CD4-positive, alpha-beta T cell treated with Interleukin-15 for 1 hour (primary cell): ENCODE data around the gene HOXB7.
A peak's percentile ranks its signal among the peaks of the same experiment; 100 is the strongest.

ENCODE experiments used
- DNase-seq: peaks from one replicate; pipeline ENCODE4 v3.0.0-alpha.2; 2020

HOXB7 gene

GRCh38 chr17:48610282-48611211 lies at the start of gene HOXB7:
TSS of gene HOXB7 (minus strand) at chr17:48611017. CDS start at chr17:48610918, 99 bp downstream.
- peak; percentile 45 for DNase-seq

- DNase-seq, result no peak
Measured at GRCh38 chr17:48655913-48656312, 45.1 kb upstream of the HOXB7 start.

GRCh38 chr17:48649741-48650140 lies 38.9 kb upstream of the HOXB7 start:
- no peak for DNase-seq

GRCh38 chr17:48647963-48648245 lies 37.1 kb upstream of the HOXB7 start:
- no peak for DNase-seq

- no peak for DNase-seq
Measured at GRCh38 chr17:48647103-48647962, 36.5 kb upstream of the HOXB7 start.

- DNase-seq, result peak; percentile 26
Measured at GRCh38 chr17:48646183-48647102, 35.6 kb upstream of the HOXB7 start.

GRCh38 chr17:48645639-48646182 lies 34.9 kb upstream of the HOXB7 start:
- no peak for DNase-seq

GRCh38 chr17:48644910-48645557 lies 34.2 kb upstream of the HOXB7 start:
- no peak for DNase-seq

- DNase-seq, result no peak
Measured at GRCh38 chr17:48644159-48644558, 33.3 kb upstream of the HOXB7 start.

- DNase-seq, result no peak
Measured at GRCh38 chr17:48643697-48644012, 32.8 kb upstream of the HOXB7 start.

- DNase-seq, result no peak
Measured at GRCh38 chr17:48642843-48643696, 32.3 kb upstream of the HOXB7 start.

- no peak for DNase-seq
Measured at GRCh38 chr17:48642059-48642842, 31.4 kb upstream of the HOXB7 start.

GRCh38 chr17:48641541-48642058 lies 30.8 kb upstream of the HOXB7 start:
- no peak for DNase-seq

GRCh38 chr17:48640858-48641180 lies 30.0 kb upstream of the HOXB7 start:
- no peak for DNase-seq

GRCh38 chr17:48639982-48640857 lies 29.4 kb upstream of the HOXB7 start:
- no peak for DNase-seq

- no peak for DNase-seq
Measured at GRCh38 chr17:48639136-48639535, 28.3 kb upstream of the HOXB7 start.

GRCh38 chr17:48637323-48638260 lies 26.8 kb upstream of the HOXB7 start:
- DNase-seq, result no peak
